Epithelial cell of proximal tubule (primary cell): Measurements from ENCODE around the gene SELENON. TPM values are rescaled to one million over a fixed set of nuclear protein-coding genes. Genes with fewer than 3 reads are reported as not detected.
A peak's percentile ranks its signal among the peaks of the same experiment; 100 is the strongest.

ENCODE experiments used
- DNase-seq: peaks from one replicate; pipeline ENCODE4 v3.0.0-alpha.2; 2011; ENCODE audit warnings: low read depth
- H3K4me3 ChIP-seq: 2 replicates; pipeline ENCODE4 v1.5.1; 2011; ENCODE audit warnings: low read depth, mild to moderate bottlenecking, low read length
- total RNA-seq: library from RNA; depleted of rRNA; stranded (reverse); fragments of >200 nt; gene quantifications from 2 replicates; pipeline ENCODE4 v1.2.3, GENCODE V29; 2015
- TF ChIP-seq, protein P1 (sequence below): conservative IDR thresholded peaks from 2 replicates; pipeline ENCODE4 v1.5.1; 2012; ENCODE audit warnings: low read depth, mild to moderate bottlenecking, low read length

SELENON gene
- total RNA-seq, 1 donor from 2014 or later, result 35.1 TPM

- H3K4me3 ChIP-seq, result no peak overlapping the region
- TF ChIP-seq, protein P1, sequence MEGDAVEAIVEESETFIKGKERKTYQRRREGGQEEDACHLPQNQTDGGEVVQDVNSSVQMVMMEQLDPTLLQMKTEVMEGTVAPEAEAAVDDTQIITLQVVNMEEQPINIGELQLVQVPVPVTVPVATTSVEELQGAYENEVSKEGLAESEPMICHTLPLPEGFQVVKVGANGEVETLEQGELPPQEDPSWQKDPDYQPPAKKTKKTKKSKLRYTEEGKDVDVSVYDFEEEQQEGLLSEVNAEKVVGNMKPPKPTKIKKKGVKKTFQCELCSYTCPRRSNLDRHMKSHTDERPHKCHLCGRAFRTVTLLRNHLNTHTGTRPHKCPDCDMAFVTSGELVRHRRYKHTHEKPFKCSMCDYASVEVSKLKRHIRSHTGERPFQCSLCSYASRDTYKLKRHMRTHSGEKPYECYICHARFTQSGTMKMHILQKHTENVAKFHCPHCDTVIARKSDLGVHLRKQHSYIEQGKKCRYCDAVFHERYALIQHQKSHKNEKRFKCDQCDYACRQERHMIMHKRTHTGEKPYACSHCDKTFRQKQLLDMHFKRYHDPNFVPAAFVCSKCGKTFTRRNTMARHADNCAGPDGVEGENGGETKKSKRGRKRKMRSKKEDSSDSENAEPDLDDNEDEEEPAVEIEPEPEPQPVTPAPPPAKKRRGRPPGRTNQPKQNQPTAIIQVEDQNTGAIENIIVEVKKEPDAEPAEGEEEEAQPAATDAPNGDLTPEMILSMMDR, result no peak
- DNase-seq, result no peak
Measured at GRCh38 chr1:25798666-25799351, 1.2 kb upstream of the SELENON start.

DNA sequence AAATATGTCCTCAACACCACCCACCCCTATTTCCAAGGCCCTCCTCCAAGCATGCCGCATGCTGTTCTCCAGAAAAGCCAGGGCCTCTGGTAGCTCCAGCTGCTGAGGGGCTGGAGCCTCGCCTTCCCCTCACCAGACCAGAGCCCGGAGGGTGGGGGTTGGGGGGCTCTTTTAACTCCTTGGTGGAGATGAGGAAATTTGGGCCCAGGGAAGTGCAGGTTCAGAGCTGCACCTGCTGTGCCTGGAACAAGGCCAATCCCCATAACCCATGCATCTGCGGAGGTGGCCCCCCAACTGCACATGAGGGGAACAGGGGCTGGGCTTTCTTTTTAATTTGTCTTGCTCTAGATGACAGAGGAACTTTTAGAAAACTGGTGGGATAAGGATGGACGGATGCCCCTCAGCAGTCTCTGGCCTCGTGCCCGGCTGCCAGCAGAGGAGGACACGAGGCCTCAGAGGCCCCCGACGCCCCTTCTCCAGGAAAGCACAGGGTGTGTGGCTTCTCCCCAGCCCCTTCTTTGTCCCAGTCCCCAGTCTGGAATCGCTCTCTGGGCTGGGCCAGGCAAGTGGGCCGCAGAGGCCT lies 550 bp upstream of the SELENON start:
- TF ChIP-seq, protein P1, result no peak
- H3K4me3 ChIP-seq, result peak overlapping the region; percentile 55
- DNase-seq, result no peak

- TF ChIP-seq, protein P1, result no peak
- no peak for DNase-seq
- peak overlapping the region; percentile 62 for H3K4me3 ChIP-seq
Measured at GRCh38 chr1:25800703-25801377, 847 bp downstream of the SELENON start.

DNA sequence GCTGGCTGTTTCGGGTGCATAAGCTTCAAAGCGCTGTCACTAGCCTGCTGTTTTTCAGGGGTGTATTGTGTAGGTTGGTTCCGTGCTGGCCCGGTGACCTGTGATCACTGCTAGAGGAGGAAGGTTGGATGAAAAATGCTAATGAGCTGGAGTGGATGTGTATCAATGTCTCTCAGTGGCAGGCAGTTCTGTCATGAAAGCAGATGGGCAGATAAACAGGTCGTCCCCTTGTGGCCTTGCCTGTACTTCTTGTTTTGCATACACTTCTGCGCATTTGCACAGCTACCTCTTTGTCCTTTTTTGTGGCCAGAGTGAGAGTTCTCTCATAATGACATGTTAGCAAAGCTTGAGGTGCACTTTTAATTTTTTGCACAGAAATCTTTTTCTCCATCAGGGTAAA lies 2.9 kb downstream of the SELENON start:
- H3K4me3 ChIP-seq, result no peak overlapping the region
- TF ChIP-seq, protein P1, result no peak
- no peak for DNase-seq

DNA sequence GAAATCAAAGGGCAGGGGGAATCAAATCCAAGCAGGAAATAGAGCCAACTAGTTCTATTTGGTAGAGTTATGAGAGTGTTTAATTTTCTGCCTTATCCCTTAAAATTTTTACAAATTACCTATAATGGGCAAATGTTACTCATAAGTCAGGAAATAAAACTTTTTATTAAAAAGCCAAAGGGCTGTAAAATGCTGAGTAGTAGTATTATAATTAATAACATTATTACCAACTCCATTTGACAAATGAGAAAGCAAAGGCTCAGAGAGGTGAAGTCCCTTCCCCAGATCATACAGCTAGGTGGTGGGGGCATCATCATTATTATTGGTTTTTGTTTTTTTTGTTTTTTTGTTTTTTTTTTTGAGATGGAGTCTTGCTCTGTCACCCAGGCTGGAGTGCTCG lies 3.4 kb downstream of the SELENON start:
- TF ChIP-seq, protein P1, result no peak
- no peak for DNase-seq
- no peak overlapping the region for H3K4me3 ChIP-seq

DNA sequence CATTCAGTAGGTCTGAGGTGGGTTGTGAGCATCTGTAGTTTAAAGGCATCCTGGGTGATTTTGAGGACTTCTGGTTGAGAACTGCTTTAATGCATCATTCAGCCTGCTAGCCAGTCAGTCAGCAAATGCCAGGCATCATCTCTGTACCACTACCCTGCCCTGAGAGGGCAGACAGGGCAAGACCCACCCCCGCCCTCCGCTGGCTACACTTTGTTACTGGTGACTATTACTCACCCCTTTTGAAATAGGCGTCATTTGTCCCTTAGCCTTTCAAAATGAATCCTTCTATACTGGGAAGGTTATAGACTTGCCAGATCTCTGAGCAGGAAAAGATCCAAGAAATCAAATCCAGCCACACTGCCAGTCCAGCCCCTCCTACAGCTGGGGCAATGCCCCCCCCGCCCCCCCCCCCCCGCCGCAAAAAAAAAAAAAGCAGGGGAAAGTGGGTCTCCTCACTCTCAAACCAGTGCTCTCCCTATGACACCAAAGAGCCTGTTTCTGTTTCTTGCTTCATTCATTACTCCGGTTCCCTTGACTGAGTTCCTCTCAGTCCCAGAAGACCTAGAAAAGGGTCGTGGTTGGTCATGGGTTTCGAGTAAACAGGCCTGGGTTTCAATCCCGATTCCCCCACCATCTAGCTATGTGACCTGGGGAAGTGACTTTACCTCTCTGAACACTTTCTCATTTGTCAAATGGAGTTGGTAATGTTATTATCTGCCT lies 4.4 kb downstream of the SELENON start:
- TF ChIP-seq, protein P1, result no peak
- no peak for DNase-seq
- H3K4me3 ChIP-seq, result no peak overlapping the region
